Keratinocyte (primary cell): ENCODE data around the gene ALOXE3. TPM values are rescaled to one million over a fixed set of nuclear protein-coding genes. Genes with fewer than 3 reads are reported as not detected.

Source experiments
- DNase-seq: peaks from one replicate; pipeline ENCODE4 v3.0.0-alpha.2; 2011; ENCODE audit warnings: low read depth, missing footprints, low spot score
- FAIRE-seq: peaks from 2 replicates; lab custom pipeline; 2011; peaks lifted over from hg19 to GRCh38; lab: Jason Lieb, UNC
- H2AFZ ChIP-seq: 2 replicates; pipeline ENCODE4 v1.6.0; 2012; ENCODE audit warnings: low read length, control low read depth, inconsistent platforms; ENCODE audit not compliant: control insufficient read depth
- H3K27ac ChIP-seq: 2 replicates; pipeline ENCODE4 v1.5.1; 2011; ENCODE audit warnings: low read length; ENCODE audit not compliant: control insufficient read depth, insufficient read depth
- H3K27me3 ChIP-seq: 3 replicates; pipeline ENCODE4 v1.6.0; 2011; ENCODE audit warnings: low read length; ENCODE audit not compliant: control insufficient read depth, insufficient read depth; ENCODE audit errors: extremely low read depth
- H3K36me3 ChIP-seq, 2 experiments: 2 replicates in 1 of 2; 3 replicates in 1 of 2; pipeline ENCODE4 v1.5.1; 2011; ENCODE audit warnings: low read length in 2 of 2, mild to moderate bottlenecking in 1 of 2; ENCODE audit not compliant: control insufficient read depth in 2 of 2, insufficient read depth in 2 of 2; ENCODE audit errors: extremely low read depth in 1 of 2
- H3K4me1 ChIP-seq: 3 replicates; pipeline ENCODE4 v1.5.1; 2011; ENCODE audit warnings: low read length; ENCODE audit not compliant: control insufficient read depth, insufficient read depth; ENCODE audit errors: extremely low read depth
- H3K4me2 ChIP-seq: 3 replicates; pipeline ENCODE4 v1.6.0; 2011; ENCODE audit warnings: low read depth, low read length; ENCODE audit not compliant: control insufficient read depth, insufficient read depth; ENCODE audit errors: extremely low read depth
- H3K4me3 ChIP-seq, 3 experiments: fragments of 200-600 bp in 1 of 3; sonication (generic) in 1 of 3; 2 replicates in 2 of 3; 3 replicates in 1 of 3; pipeline ENCODE4 v1.5.1; 2011 to 2016; ENCODE audit warnings: low read length in 3 of 3, mild to moderate bottlenecking in 3 of 3, control low read depth in 2 of 3, inconsistent platforms in 1 of 3, low read depth in 1 of 3, mixed read lengths in 1 of 3, mixed run types in 1 of 3, moderate library complexity in 1 of 3; ENCODE audit not compliant: control insufficient read depth in 2 of 3, insufficient read depth in 2 of 3; ENCODE audit errors: extremely low read depth in 1 of 3
- H3K79me2 ChIP-seq: 2 replicates; pipeline ENCODE4 v1.6.0; 2012; ENCODE audit warnings: low read length; ENCODE audit not compliant: control insufficient read depth, insufficient read depth
- H3K9ac ChIP-seq: 3 replicates; pipeline ENCODE4 v1.6.0; 2011; ENCODE audit warnings: low read length; ENCODE audit not compliant: control insufficient read depth, insufficient read depth; ENCODE audit errors: extremely low read depth
- H3K9me1 ChIP-seq: 3 replicates; pipeline ENCODE4 v1.6.0; 2011; ENCODE audit warnings: low read length; ENCODE audit not compliant: control insufficient read depth, insufficient read depth; ENCODE audit errors: extremely low read depth
- H3K9me3 ChIP-seq: 2 replicates; pipeline ENCODE4 v1.5.1; 2012; ENCODE audit warnings: low read depth, low read length; ENCODE audit not compliant: control insufficient read depth
- H4K20me1 ChIP-seq: 3 replicates; pipeline ENCODE4 v1.6.0; 2011; ENCODE audit warnings: low read length; ENCODE audit not compliant: control insufficient read depth, insufficient read depth; ENCODE audit errors: extremely low read depth
- CTCF ChIP-seq, 3 experiments: IDR thresholded peaks in 1 of 3; conservative IDR thresholded peaks in 1 of 3; optimal IDR thresholded peaks in 1 of 3; 2 replicates in 2 of 3; 3 replicates in 1 of 3; pipeline versions ENCODE3 to v1.5.1; 2011; ENCODE audit warnings: low read length in 3 of 3, mild to moderate bottlenecking in 3 of 3, moderate library complexity in 2 of 3, control low read depth in 1 of 3, inconsistent platforms in 1 of 3; ENCODE audit not compliant: insufficient read depth in 2 of 3; ENCODE audit errors: extremely low read depth in 1 of 3
- EZH2 ChIP-seq: IDR thresholded peaks from one replicate; pipeline ENCODE4 v1.6.1; 2012; ENCODE audit warnings: inconsistent platforms, mild to moderate bottlenecking, low read length, moderate library complexity
- dilution Hi-C: fragments of 300-500 bp; cut with MboI; formaldehyde crosslinking; loops from one replicate; pipeline ENCODE4 v1.7.0; 2020; ENCODE audit warnings: low sequenced_read_pairs; ENCODE audit not compliant: extremely low pct_ligation_motif_present
- polyA plus RNA-seq, 5 experiments: library from polyadenylated mRNA; depleted of rRNA in 3 of 5; stranded (reverse) in 3 of 5; stranded (forward) in 1 of 5; unstranded in 1 of 5; fragments of >200 nt; gene quantifications; 1 replicate in 1 of 5; 2 replicates in 3 of 5; 3 replicates in 1 of 5; pipeline versions ENCODE4 v1.2.1 to v1.2.3, GENCODE V29; 2011 to 2012; ENCODE audit warnings: missing spikeins in 2 of 5, low read depth in 1 of 5, low replicate concordance in 1 of 5

Gene ALOXE3
- polyA plus RNA-seq, 1 donor (not counting 4 experiments of a cell fraction or from before 2014, with no cell fraction given): 2.7 TPM

GRCh38 chr17:8067806-8068205 lies 50.5 kb downstream of the ALOXE3 start:
- dilution Hi-C loops: no loop called here
- FAIRE-seq (no peak), DNase-seq (no peak)
- TF ChIP-seq CTCF (optimal IDR thresholded peaks at IDR 0.05 in 1 of 3, IDR thresholded peaks at IDR 0.05 in 1 of 3, conservative IDR thresholded peaks at IDR 0.05 in 1 of 3; ENCODE audit: extremely low read depth in 1 of 3, insufficient read depth in 2 of 3, low read length in 3 of 3) (no peak), EZH2 (no peak)
- peaks cover 3% of the 10 kb centered on the region for H3K4me1 ChIP-seq
- no peak overlapping the region for H3K27ac ChIP-seq
- H3K27me3 ChIP-seq: peaks cover 30% of the 10 kb centered on the region
- H4K20me1 ChIP-seq: no peaks in the 10 kb centered on the region
- no peak overlapping the region for H3K4me3 ChIP-seq
- H3K36me3 ChIP-seq: no peaks in the 10 kb centered on the region
- H3K9ac ChIP-seq: no peak overlapping the region
- H3K9me3 ChIP-seq: no peaks in the 10 kb centered on the region
- H3K4me2 ChIP-seq: no peak overlapping the region
- no peaks in the 10 kb centered on the region for H3K9me1 ChIP-seq
- H3K79me2 ChIP-seq: no peaks in the 10 kb centered on the region
- no peak overlapping the region for H2AFZ ChIP-seq

GRCh38 chr17:8066841-8067775 lies 51.2 kb downstream of the ALOXE3 start:
- dilution Hi-C loops: no loop called here
- no peak for TF ChIP-seq EZH2
- TF ChIP-seq CTCF (optimal IDR thresholded peaks at IDR 0.05 in 1 of 3, IDR thresholded peaks at IDR 0.05 in 1 of 3, conservative IDR thresholded peaks at IDR 0.05 in 1 of 3; ENCODE audit: extremely low read depth in 1 of 3, insufficient read depth in 2 of 3, low read length in 3 of 3): no peak
- H2AFZ ChIP-seq: no peak overlapping the region
- H3K4me3 ChIP-seq: no peak overlapping the region
- no peaks in the 10 kb centered on the region for H3K9me1 ChIP-seq
- DNase-seq (no peak), FAIRE-seq (no peak)
- H3K4me2 ChIP-seq: no peak overlapping the region
- peaks cover 9% of the 10 kb centered on the region for H3K4me1 ChIP-seq
- H3K27me3 ChIP-seq: peaks cover 23% of the 10 kb centered on the region
- H3K79me2 ChIP-seq: no peaks in the 10 kb centered on the region
- no peaks in the 10 kb centered on the region for H4K20me1 ChIP-seq
- no peaks in the 10 kb centered on the region for H3K36me3 ChIP-seq
- H3K9me3 ChIP-seq: no peaks in the 10 kb centered on the region
- no peak overlapping the region for H3K27ac ChIP-seq
- no peak overlapping the region for H3K9ac ChIP-seq
